Measurements from ENCODE around the gene CLEC4M.
"Not testable (repeated sequence)": the region's sequence is repeated elsewhere in the genome, so short reads cannot be mapped to it uniquely, and the experiment has no call there.

The CLEC4M gene

DNA sequence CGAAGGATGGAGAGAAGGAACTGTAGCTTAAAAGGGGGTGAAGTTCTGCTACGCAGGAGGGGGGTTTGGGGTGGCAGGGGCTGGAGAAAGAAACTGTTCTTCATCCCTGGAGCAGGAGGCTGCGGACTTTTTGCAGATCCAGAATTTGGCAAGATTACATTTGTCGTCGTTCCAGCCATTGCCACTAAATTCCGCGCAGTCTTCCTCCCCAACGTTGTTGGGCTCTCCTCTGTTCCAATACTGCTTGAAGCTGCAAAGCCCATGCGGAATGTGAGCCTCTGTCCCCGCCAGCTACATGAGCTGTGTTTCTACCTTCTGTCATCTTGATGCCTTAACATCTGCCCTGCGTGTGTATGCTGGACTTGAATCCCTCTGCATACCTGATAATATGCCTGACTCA lies 20.1 kb upstream of the CLEC4M start:
- FAIRE-seq = no peak

GRCh38 chr19:7743425-7743841 lies 19.6 kb upstream of the CLEC4M start:
- FAIRE-seq = no peak

DNA sequence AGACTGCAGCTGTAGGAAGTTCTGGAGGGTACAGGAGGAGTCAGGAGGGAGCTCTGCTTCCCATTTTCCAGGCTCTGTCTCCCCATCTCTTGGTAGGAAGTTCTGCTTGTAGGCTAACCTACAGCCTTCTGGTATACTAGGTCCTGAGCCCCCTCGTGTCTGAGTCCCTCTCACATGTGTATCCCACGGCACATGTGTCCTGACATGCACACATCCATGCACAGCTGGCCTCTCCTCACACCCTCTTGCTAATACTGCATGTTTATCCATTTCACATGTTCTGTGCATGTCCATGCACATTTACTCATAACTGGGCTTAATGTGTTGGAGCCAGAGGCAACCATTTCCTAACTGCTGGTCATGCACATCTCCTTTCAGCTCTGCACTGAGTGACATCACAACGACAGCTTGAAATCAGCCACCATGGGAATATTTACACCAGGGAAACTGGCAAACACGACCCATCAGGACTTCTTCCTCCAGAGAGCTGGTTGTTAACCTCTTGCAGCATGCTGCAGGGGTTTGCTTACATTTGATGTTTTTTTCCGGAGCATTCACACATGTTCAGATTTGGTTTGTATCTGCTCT lies 18.8 kb upstream of the CLEC4M start:
- FAIRE-seq = no peak

- FAIRE-seq = no peak
These were observed 18.0 kb upstream of the CLEC4M start for GRCh38 chr19:7744871-7745650.

GRCh38 chr19:7746306-7746705 lies 16.7 kb upstream of the CLEC4M start:
- not testable (repeated sequence) for FAIRE-seq

DNA sequence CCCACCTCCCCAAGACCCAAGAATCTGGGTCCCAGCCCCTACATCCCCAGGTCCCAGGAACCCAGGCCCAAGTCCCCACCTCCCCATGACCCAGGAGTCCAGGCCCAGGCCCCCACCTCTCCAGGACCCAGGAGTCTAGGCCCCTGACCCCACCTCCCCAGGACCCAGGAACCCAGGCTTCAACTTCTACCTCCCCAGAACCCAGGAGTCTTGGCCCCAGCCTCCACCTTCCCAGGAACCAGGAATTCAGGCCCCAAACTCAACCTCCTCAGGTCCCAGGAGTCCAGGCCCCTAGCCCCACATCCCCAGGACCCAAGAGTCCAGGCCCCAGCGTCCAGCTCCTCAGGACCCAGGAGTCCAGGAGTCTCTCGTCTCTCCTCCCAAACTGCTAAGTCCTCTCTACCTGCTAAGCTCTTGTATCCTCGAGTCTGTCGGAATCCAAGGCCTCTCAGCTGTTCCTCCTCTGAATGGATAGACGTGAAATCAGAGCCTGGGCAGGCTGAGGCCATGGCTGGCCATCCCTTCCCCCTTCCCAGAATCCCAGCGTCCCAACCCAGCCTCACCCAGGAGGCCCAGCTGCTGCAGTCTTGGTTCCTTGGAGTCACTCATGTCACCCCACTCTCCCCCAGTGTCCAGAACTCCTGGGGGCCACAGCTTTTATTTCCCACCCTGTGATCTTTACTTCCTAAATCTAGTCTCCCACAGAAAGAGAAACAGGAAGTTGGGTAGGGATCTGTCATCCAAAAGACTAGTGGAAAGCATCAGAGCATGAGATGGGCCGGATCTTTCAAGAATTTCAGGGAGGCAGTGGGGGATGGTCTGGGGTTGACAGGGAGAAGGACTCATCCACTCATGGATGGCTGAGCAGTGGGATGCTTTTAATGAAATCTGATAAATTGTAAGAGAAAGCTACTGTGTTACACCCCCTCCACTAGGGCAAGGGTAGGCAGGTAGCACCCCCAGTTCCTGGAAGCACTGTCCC lies 15.8 kb upstream of the CLEC4M start, which contains the start of gene CD209:
CD209 (minus strand) TSS at position 632 of the 982 bp plus-strand sequence; CDS start at position 609, 23 bp downstream.
- FAIRE-seq = no peak

- no peak for FAIRE-seq
These were observed 14.9 kb upstream of the CLEC4M start for GRCh38 chr19:7748171-7748570.

DNA sequence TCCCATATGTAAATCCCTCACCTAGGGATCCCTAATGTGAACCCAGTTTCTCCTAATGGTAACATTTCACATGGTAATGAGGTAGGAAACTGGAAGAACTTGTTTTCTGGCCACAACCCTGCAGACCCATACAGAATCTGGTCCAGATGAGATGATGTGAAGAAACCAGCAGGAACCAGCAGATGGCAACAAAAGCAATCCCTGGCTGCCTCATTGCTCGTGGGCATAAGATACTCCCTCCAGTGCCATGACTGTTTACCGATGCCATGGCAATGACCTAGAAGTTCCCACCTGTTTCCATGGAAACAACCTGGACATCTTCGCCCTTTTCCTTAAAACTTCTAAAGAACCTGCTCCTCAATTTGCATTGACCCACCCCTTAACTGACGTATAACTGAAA lies 14.3 kb upstream of the CLEC4M start:
- FAIRE-seq = no peak

- FAIRE-seq = no peak
These were observed 11.8 kb upstream of the CLEC4M start for GRCh38 chr19:7751157-7751783.

GRCh38 chr19:7756258-7756657 lies 6.8 kb upstream of the CLEC4M start:
- FAIRE-seq = no peak

DNA sequence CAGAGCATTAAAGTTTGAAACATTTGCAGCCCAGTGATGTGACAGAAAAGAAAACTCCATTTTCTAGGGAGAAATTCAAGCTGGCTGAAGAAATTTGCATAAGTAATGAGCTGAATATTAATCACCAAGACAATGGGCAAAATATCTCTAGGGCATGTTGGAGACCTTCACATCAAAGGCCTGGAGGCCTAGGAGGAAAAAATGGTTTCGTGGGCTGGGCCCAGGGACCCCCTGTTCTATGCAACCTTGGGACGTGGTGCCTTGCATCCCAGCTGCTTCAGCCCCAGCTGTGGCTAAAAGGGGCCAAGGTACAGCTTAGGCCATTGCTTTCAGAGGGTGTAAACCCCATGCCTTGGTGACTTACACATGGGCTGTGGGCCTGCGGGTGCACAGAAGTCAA lies 5.7 kb upstream of the CLEC4M start:
- FAIRE-seq = no peak

DNA sequence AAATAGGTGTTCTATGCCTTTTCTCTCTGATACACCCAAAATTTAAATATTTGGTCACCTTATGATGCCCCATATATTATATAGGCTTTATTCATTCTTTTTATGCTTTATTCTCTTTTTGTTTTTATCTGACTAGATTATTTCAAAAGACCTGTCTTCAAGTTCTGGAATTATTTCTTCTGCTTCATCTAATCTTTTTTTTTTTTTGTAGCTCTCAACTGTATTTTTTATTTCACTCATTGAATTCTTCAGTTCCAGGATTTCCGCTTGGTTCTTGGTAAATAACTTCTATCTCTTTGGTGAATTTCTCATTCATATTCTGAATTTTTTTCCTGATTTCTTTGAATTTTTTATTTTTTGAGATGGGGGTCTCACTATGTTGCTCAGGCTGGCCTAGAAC lies 3.9 kb upstream of the CLEC4M start:
- no peak for FAIRE-seq

GRCh38 chr19:7763696-7764095 lies 653 bp downstream of the CLEC4M start:
- FAIRE-seq = no peak

DNA sequence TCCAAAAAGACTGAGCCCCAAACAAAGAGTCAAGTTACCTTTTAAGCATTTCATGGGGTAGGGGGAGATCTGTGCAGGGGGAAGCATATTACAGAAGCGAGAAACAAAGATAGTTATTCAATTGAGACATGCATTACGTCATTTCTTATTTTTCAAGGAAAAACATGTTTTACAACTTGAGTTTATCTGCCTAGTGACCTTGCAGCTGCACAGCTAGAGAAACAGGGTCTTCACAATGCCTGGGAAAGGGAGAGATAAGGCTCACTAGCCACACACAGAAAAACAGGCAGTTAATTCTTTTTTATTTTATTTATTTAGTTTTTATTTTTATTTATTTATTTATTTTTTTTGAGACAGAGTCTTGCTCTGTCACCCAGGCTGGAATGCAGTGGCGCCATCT lies 1.1 kb downstream of the CLEC4M start:
- FAIRE-seq = not testable (repeated sequence)

GRCh38 chr19:7765043-7765442 lies 2.0 kb downstream of the CLEC4M start:
- not testable (repeated sequence) for FAIRE-seq

- FAIRE-seq = no peak
These were observed 3.5 kb downstream of the CLEC4M start for GRCh38 chr19:7766535-7766934.

GRCh38 chr19:7767487-7767886 lies 4.4 kb downstream of the CLEC4M start:
- no peak for FAIRE-seq

DNA sequence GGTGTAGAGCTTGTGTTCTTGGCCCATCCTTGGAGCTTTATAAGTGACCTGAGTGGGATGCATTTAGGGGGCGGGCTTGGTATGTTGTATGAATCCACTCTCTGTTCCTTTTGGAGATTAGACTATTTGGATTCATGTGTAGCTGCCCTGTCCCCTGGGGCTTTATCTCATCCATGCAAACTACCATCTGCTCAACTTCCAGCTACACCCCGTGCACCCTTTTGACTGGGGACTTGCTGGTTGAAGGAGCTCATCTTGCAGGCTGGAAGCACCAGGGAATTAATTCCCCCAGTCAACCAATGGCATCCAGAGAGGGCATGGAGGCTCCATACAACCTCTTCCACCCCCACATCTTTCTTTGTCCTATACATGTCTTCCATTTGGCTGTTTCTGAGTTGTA lies 6.1 kb downstream of the CLEC4M start:
- FAIRE-seq = no peak

- FAIRE-seq = no peak
These were observed 8.0 kb downstream of the CLEC4M start for GRCh38 chr19:7771072-7771471.

DNA sequence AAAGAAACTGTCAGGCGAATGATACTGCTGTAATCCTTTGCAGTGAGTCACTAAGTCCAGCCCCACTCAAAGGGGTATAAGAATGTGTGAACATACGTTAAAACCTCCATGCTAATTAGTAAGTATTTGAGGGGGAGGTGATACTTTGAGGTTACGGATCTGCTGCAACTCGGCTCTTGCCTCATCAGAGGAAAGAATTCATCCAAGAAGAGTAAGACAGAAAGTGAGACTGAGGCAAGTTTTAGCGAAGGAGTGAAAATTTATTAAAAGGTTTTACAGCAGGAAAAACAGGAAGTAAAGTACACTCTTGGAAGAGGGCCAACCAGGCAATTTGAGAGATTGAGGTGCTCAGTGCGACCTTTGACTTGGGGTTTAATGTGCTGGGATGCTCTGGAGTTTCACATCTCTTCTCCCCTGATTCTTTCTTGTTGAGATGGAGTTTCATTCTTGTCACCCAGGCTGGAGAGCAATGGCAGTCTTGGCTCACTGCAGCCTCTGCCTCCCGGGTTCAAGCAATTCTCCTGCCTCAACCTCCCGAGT lies 9.8 kb downstream of the CLEC4M start:
- FAIRE-seq = no peak

GRCh38 chr19:7773841-7774240 lies 10.8 kb downstream of the CLEC4M start:
- no peak for FAIRE-seq

- no peak for FAIRE-seq
These were observed 12.7 kb downstream of the CLEC4M start for GRCh38 chr19:7775761-7776160.

DNA sequence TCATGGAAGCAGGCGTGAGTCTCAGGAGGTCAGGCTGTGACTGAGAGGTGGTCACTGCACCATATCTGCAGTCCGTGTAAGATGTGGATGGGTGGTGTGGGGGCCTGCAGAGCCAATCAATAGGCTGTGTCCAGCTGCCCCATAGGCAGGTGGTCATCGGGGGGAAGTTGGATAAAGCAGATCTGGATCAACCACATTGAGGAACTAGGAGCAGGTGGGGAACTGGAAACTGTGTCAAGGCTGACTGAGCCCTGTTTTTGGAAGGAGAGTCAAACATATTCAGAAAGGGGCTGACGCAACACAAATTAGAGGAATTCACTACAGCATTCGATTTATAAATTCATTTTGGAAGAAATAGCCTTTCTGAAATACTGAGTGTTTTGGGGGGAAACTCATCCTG lies 15.0 kb downstream of the CLEC4M start:
- no peak for FAIRE-seq
